Measurements from ENCODE around the gene RPUSD2.

Gene RPUSD2

DNA sequence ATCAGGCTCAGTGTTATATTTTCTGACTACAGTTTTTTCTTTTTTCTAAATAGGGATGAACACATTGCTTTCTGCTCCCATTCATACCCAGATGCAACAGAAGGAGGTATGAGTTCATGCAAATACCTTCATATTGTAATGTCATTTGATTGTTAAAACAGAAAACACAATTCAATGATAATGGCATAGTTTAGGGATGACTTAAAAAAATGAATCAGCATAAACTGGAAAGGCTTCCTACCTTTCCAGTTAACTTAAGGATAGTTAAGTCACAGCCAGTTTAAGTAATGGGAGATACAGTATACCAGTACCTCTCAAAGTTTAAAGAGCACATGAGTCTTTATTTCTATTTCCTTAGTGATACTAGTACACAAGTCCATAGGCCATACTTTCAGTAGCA, 49.8 kb downstream of the RPUSD2 start:
- TF ChIP-seq, protein P1, sequence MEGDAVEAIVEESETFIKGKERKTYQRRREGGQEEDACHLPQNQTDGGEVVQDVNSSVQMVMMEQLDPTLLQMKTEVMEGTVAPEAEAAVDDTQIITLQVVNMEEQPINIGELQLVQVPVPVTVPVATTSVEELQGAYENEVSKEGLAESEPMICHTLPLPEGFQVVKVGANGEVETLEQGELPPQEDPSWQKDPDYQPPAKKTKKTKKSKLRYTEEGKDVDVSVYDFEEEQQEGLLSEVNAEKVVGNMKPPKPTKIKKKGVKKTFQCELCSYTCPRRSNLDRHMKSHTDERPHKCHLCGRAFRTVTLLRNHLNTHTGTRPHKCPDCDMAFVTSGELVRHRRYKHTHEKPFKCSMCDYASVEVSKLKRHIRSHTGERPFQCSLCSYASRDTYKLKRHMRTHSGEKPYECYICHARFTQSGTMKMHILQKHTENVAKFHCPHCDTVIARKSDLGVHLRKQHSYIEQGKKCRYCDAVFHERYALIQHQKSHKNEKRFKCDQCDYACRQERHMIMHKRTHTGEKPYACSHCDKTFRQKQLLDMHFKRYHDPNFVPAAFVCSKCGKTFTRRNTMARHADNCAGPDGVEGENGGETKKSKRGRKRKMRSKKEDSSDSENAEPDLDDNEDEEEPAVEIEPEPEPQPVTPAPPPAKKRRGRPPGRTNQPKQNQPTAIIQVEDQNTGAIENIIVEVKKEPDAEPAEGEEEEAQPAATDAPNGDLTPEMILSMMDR (IDR thresholded peaks at IDR 0.05; ENCODE audit: low read depth, low read length, missing control alignments): no peak
- Histone ChIP-seq H3K27me3 (replicated peaks) (no peaks in the 10 kb centered on the region), H3K4me3 (ENCODE audit: low read depth, low read length) (no peak overlapping the region), H3K36me3 (replicated peaks) (no peaks in the 10 kb centered on the region), H3K27ac (no peak overlapping the region)
- in situ Hi-C loops (cut with HindIII; ENCODE audit: low pct_ligation_motif_present, low sequenced_read_pairs): no loop called here
- no peak for DNase-seq

DNA sequence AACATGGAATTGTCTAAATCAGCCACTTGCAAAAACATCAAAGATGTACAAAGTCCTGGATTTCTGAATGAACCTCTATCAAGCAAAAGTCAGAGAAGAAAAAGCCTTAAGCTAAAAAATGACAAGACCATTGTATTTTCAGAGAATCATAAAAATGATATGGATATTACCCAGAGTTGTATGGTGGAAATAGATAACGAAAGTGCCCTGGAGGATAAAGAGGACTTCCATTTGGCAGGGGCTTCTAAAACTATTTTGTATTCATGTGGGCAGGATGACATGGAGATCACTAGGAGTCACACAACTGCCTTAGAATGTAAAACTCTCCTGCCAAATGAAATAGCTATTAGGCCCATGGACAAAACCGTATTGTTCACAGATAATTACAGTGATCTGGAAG, 54.3 kb downstream of the RPUSD2 start:
- in situ Hi-C loops (cut with HindIII; ENCODE audit: low pct_ligation_motif_present, low sequenced_read_pairs): no loop called here
- TF ChIP-seq, protein P1 (IDR thresholded peaks at IDR 0.05; ENCODE audit: low read depth, low read length, missing control alignments): no peak
- no peak overlapping the region for H3K27ac ChIP-seq
- no peaks in the 10 kb centered on the region for H3K36me3 ChIP-seq (replicated peaks)
- H3K27me3 ChIP-seq (replicated peaks): no peaks in the 10 kb centered on the region
- no peak for DNase-seq
- no peak overlapping the region for H3K4me3 ChIP-seq (ENCODE audit: low read depth, low read length)

Data from brain microvascular endothelial cell (primary cell).